T-cell (primary cell): ENCODE results near the gene SPTLC1. TPM values are rescaled to one million over a fixed set of nuclear protein-coding genes. Genes with fewer than 3 reads are reported as not detected.
"Not testable (repeated sequence)": the region's sequence is repeated elsewhere in the genome, so short reads cannot be mapped to it uniquely, and the experiment has no call there.

Experiments
- ATAC-seq, 4 experiments: fragments of 200-7000 bp in 3 of 4; fragments of 150-1000 bp in 1 of 4; cut with Tn5 transposase; replicated peaks in 1 of 4; 1 replicate in 3 of 4; 2 replicates in 1 of 4; pipeline ENCODE4 v1.10.0; 2021; ENCODE audit warnings: moderate library complexity in 3 of 4, mild to moderate bottlenecking in 2 of 4, moderate number of reproducible peaks in 1 of 4
- CTCF ChIA-PET, 2 donors: fragments of 300-600 bp; sonication (Branson Sonifier 250); formaldehyde crosslinking; loops; one replicate each; lab custom pipeline; 2022; ENCODE audit warnings: antibody characterized with exemption in 2 of 2; lab: Charles Lee
- POLR2A ChIA-PET, 2 donors: fragments of 300-600 bp; sonication (Branson Sonifier 250); formaldehyde crosslinking; loops; one replicate each; lab custom pipeline; 2022; ENCODE audit warnings: antibody characterized with exemption in 2 of 2; lab: Charles Lee
- DNase-seq, 35 experiments: peaks; one replicate each; pipeline versions ENCODE4 v3.0.0 to v3.0.0-alpha.2; 2013 to 2023
- H3K27ac ChIP-seq: one replicate; pipeline ENCODE4 v1.5.1; 2013; ENCODE audit warnings: low read length
- H3K27me3 ChIP-seq, 2 experiments: replicated peaks in 1 of 2; 1 replicate in 1 of 2; 2 replicates in 1 of 2; pipeline versions ENCODE4 v1.6.1 to v1.7.0; 2013; ENCODE audit warnings: low read length in 1 of 2, mixed read lengths in 1 of 2; ENCODE audit not compliant: control insufficient read depth in 2 of 2, insufficient read depth in 2 of 2; ENCODE audit errors: extremely low read depth in 1 of 2
- H3K36me3 ChIP-seq, 2 donors: 1 replicate in 1 of 2; 2 replicates in 1 of 2; pipeline versions ENCODE4 v1.6.1 to v1.7.0; 2013; ENCODE audit warnings: low read length in 1 of 2; ENCODE audit not compliant: control insufficient read depth in 2 of 2, insufficient read depth in 1 of 2; ENCODE audit errors: extremely low read depth in 1 of 2
- H3K4me1 ChIP-seq, 2 experiments: 1 replicate in 1 of 2; 2 replicates in 1 of 2; pipeline versions ENCODE4 v1.6.1 to v1.7.0; 2013; ENCODE audit warnings: low read length in 2 of 2, mixed read lengths in 1 of 2; ENCODE audit not compliant: insufficient read depth in 2 of 2, control insufficient read depth in 1 of 2; ENCODE audit errors: extremely low read depth in 1 of 2
- H3K4me3 ChIP-seq, 2 donors: 1 replicate in 1 of 2; 2 replicates in 1 of 2; pipeline versions ENCODE4 v1.5.1 to v1.7.0; 2013; ENCODE audit warnings: mild to moderate bottlenecking in 2 of 2, low read length in 1 of 2, moderate library complexity in 1 of 2; ENCODE audit not compliant: control insufficient read depth in 1 of 2; ENCODE audit errors: extremely low read depth in 1 of 2
- H3K9me3 ChIP-seq: 2 replicates; pipeline ENCODE4 v1.7.0; 2013
- H3K27ac Mint-ChIP-seq, 2 donors: one replicate each; pipeline ENCODE4 v1.8.0; 2020 to 2021; ENCODE audit warnings: mild to moderate bottlenecking in 2 of 2, mixed read lengths in 2 of 2
- H3K27me3 Mint-ChIP-seq, 2 donors: one replicate each; pipeline ENCODE4 v1.8.0; 2021 to 2022; ENCODE audit warnings: mixed read lengths in 2 of 2
- H3K36me3 Mint-ChIP-seq: one replicate; pipeline ENCODE4 v1.8.0; 2021; ENCODE audit warnings: mixed read lengths
- H3K4me1 Mint-ChIP-seq, 3 donors: one replicate each; pipeline ENCODE4 v1.8.0; 2020 to 2022; ENCODE audit warnings: mixed read lengths in 3 of 3, mild to moderate bottlenecking in 1 of 3
- H3K4me3 Mint-ChIP-seq, 3 donors: one replicate each; pipeline ENCODE4 v1.8.0; 2020 to 2022; ENCODE audit warnings: mild to moderate bottlenecking in 3 of 3, mixed read lengths in 3 of 3, moderate library complexity in 3 of 3
- H3K9me3 Mint-ChIP-seq, 3 donors: one replicate each; pipeline ENCODE4 v1.8.0; 2020 to 2022; ENCODE audit warnings: mixed read lengths in 3 of 3
- WGBS: methylation state at CpG from one replicate; pipeline ENCODE4 v1.1.5; 2013; ENCODE audit warnings: missing lambda C conversion rate; ENCODE audit not compliant: insufficient coverage; 5-methylcytosine and 5-hydroxymethylcytosine counted together
- total RNA-seq, 35 experiments: library from RNA in 6 of 35; stranded (reverse) in 6 of 35; fragments of 120-200 nt in 1 of 35; gene quantifications; one replicate each; pipeline versions ENCODE4 v1.2.1 to v1.2.4 and lab custom pipeline; 2013 to 2026

SPTLC1 gene
- total RNA-seq, 5 donors from 2014 or later (not counting 1 experiment from before 2014, with no cell fraction given), result 40.5 to 51.1 (median 46.1) TPM

DNA sequence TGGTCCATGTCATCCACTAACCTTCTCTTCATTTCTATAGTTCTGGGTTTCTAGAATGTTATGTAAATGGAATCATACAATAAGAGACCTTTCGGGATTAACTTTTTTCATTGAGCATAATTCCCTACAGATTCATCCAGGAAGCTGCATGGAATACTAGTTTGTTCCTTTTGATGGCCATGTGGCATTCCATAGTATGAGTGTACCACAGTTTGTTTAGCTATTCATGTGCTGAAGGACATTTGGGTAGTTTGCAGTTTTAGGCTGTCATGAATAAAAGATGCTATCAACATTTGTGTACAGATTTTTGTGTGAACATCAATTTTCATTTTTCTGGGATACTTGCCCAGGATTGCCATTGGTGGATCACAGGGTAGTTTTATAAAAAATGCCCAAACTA is 6.8 kb upstream of the SPTLC1 start:
- Histone ChIP-seq H3K27me3 (peaks cover 2 to 7% of the 10 kb centered on the region in 2 experiments), H3K4me1 (no peaks in the 10 kb centered on the region), H3K9me3 (no peaks in the 10 kb centered on the region), H3K27ac (no peak overlapping the region), H3K4me3 (no peak overlapping the region), H3K36me3 (no peaks in the 10 kb centered on the region)
- no peaks in the 10 kb centered on the region for H3K36me3 Mint-ChIP-seq
- no peak for DNase-seq
- no peak for ATAC-seq
- no peaks in the 10 kb centered on the region for H3K4me1 Mint-ChIP-seq
- ChIA-PET POLR2A (no interaction called here), CTCF (interaction anchor here in 1 of 2 donors (0.6 kb wide), 1 partner anchor 17 kb away, joined by 3 read pairs; no protein-coding TSS in a partner anchor)
- WGBS, result no CpG with 5 or more reads among the region's 1 CpG
- no peak overlapping the region for H3K27ac Mint-ChIP-seq
- H3K4me3 Mint-ChIP-seq, result no peak overlapping the region
- H3K27me3 Mint-ChIP-seq, result peaks cover 0 to 8% of the 10 kb centered on the region in 2 donors
- no peaks in the 10 kb centered on the region for H3K9me3 Mint-ChIP-seq

DNA sequence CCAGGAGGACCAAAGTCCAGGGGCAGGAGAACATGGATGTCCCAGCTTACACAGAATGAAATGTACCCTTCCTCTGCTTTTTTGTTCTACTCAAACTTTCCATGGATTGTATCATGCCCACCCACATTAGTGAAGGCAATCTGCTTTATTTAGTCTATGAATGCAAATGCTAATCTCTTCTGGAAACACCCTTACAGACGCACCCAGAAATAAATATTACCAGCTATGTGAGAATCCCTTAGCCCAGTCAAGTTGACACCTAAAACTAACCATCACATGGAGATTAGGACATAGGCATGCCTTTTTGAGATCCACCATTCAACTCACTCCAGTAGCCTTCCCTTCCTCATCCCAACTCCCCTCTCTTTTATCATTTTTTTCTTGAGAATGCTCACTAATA is 6.1 kb upstream of the SPTLC1 start:
- CTCF ChIA-PET, result no interaction called here
- H3K36me3 ChIP-seq, result no peaks in the 10 kb centered on the region
- H3K36me3 Mint-ChIP-seq, result no peaks in the 10 kb centered on the region

DNA sequence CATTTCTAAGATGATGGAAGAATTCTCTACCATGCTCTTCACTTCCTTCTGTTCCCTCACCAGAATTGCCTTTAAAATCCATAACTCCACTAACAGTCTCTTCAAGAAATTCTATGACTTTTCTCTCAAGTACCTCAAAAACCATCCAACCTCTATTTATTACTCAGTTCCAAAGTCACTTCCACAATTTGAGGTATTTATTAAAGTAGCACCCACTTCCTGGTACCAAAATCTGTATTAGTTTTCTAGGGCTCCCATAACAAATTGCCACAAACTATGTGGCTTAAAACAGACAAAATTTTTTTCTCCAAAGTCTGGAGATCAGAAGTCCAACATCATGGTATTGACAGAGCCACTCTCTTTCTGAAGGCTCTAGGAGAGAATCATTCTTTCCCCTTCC is 4.9 kb upstream of the SPTLC1 start:
- Mint-ChIP-seq H3K27me3 (peaks cover 0 to 8% of the 10 kb centered on the region in 2 donors), H3K9me3 (no peaks in the 10 kb centered on the region), H3K27ac (no peak overlapping the region), H3K36me3 (no peaks in the 10 kb centered on the region), H3K4me3 (no peak overlapping the region), H3K4me1 (peaks cover 6 to 14% (median 10%) of the 10 kb centered on the region in 3 donors)
- no peak overlapping the region for H3K4me3 ChIP-seq
- no peaks in the 10 kb centered on the region for H3K36me3 ChIP-seq
- DNase-seq (no peak), ATAC-seq (no peak)
- no peak overlapping the region for H3K27ac ChIP-seq
- peaks cover 3 to 4% of the 10 kb centered on the region in 2 experiments for H3K4me1 ChIP-seq
- CTCF ChIA-PET, result no interaction called here
- POLR2A ChIA-PET, result no interaction called here
- H3K9me3 ChIP-seq, result no peaks in the 10 kb centered on the region
- peaks cover 2 to 7% of the 10 kb centered on the region in 2 experiments for H3K27me3 ChIP-seq

More for the DNA sequence above, 6.1 kb upstream of the SPTLC1 start:
- Histone ChIP-seq H3K4me1 (no peaks in the 10 kb centered on the region), H3K27me3 (peaks cover 2 to 7% of the 10 kb centered on the region in 2 experiments), H3K27ac (no peak overlapping the region), H3K4me3 (no peak overlapping the region), H3K9me3 (no peaks in the 10 kb centered on the region)
- POLR2A ChIA-PET, result no interaction called here
- no peak for ATAC-seq
- no CpG with 5 or more reads among the region's 1 CpG for WGBS
- H3K27me3 Mint-ChIP-seq, result peaks cover 0 to 8% of the 10 kb centered on the region in 2 donors
- no peak overlapping the region for H3K4me3 Mint-ChIP-seq
- H3K27ac Mint-ChIP-seq, result no peak overlapping the region
- no peaks in the 10 kb centered on the region for H3K9me3 Mint-ChIP-seq
- peaks cover 0 to 3% (median 3%) of the 10 kb centered on the region in 3 donors for H3K4me1 Mint-ChIP-seq
- DNase-seq, result no peak

DNA sequence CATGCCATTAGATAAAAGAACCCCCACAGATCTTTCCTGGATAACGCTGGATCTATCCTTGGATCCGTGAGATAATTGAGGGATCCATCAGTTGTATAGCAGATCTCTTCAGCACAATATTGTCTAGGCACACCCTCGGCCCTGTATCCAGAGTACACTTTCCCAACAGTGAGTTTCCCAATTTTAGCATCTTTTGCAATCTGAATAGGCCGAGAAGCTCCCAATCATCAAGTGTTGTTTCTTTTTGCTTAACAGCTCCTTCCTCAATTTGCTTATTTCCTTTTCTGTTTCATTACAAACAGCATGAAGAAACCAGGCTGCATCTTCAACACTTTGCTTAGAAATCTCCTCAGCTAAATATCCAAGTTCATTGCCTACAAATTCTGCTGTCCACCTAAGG is 4.4 kb upstream of the SPTLC1 start:
- no peaks in the 10 kb centered on the region for H3K9me3 ChIP-seq
- Mint-ChIP-seq H3K4me3 (no peak overlapping the region), H3K36me3 (no peaks in the 10 kb centered on the region), H3K27me3 (peaks cover 0 to 8% of the 10 kb centered on the region in 2 donors), H3K9me3 (no peaks in the 10 kb centered on the region), H3K4me1 (peaks cover 8 to 16% (median 12%) of the 10 kb centered on the region in 3 donors), H3K27ac (no peak overlapping the region)
- ATAC-seq (no peak), DNase-seq (no peak)
- H3K4me3 ChIP-seq, result no peak overlapping the region
- no peaks in the 10 kb centered on the region for H3K36me3 ChIP-seq
- POLR2A ChIA-PET, result no interaction called here
- no peak overlapping the region for H3K27ac ChIP-seq
- CTCF ChIA-PET, result interaction anchor here in 1 of 2 donors (0.7 kb wide), 1 partner anchor 20 kb away, joined by 3 read pairs; no protein-coding TSS in a partner anchor
- H3K27me3 ChIP-seq, result peaks cover 2 to 7% of the 10 kb centered on the region in 2 experiments
- WGBS, result 53% methylated on average over 3 of the region's 4 CpGs
- peaks cover 4% of the 10 kb centered on the region in 2 experiments for H3K4me1 ChIP-seq

DNA sequence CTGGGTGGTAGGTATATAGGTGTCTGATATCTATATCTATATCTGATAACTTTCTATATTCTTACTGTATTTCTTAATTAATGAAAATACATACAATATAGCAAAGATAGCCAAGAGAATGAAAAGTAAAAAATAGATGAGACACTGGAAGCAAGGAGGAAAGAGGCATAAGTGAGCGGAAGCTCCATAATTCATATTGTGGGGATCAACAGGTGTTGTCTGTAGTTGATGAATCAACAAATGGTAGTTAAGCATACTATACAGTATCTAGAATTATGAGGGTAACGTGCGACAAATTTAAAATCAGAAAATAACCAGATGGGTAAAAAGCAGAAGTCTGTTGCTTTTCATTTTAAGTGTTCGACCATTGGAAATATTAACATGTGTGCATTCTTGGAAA is 7.1 kb downstream of the SPTLC1 start:
- no peak for ATAC-seq
- peaks cover 58% of the 10 kb centered on the region for H3K36me3 Mint-ChIP-seq
- Histone ChIP-seq H3K36me3 (peaks cover 5 to 27% of the 10 kb centered on the region in 2 donors), H3K9me3 (no peaks in the 10 kb centered on the region), H3K27me3 (no peaks in the 10 kb centered on the region), H3K4me1 (no peaks in the 10 kb centered on the region), H3K4me3 (no peak overlapping the region), H3K27ac (no peak overlapping the region)
- no peaks in the 10 kb centered on the region for H3K9me3 Mint-ChIP-seq
- no peak overlapping the region for H3K4me3 Mint-ChIP-seq
- peaks cover 28 to 34% (median 34%) of the 10 kb centered on the region in 3 donors for H3K4me1 Mint-ChIP-seq
- no peak for DNase-seq
- ChIA-PET POLR2A (no interaction called here), CTCF (no interaction called here)
- no peak overlapping the region for H3K27ac Mint-ChIP-seq
- H3K27me3 Mint-ChIP-seq, result no peaks in the 10 kb centered on the region
- no CpG with 5 or more reads among the region's 4 CpGs for WGBS

DNA sequence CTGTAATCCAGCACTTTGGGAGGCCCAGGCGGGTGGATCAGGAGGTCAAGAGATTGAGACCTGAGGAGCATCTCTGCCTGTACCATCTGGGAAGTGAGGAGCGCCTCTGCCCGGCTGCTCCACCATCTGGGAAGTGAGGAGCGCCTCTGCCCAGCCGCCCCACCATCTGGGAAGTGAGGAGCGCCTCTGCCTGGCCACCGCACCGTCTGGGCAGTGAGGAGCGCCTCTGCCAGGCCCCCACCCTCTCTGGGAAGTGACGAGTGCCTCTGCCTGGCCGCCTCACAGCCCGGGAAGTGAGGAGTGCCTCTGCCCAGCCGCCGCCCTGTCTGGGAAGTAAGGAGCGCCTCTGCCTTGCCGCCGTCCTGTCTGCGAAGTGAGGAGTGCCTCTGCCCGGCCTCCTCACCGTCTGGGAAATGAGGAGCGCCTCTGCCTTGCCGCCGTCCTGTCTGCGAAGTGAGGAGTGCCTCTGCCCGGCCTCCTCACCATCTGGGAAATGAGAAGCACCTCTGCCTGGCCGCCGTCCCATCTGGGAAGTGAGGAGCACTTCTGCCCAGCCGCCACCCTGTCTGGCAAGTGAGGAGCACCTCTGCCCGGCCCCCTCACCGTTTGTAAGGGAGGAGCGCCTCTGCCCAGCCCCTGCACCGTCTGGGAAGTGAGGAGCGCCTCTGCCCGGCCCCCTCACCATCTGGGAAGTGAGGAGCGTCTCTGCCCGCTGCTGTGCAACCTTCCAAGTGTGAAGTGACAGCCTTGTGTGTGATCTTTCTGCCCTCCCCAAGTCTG is 9.6 kb downstream of the SPTLC1 start:
- H3K36me3 ChIP-seq, H3K4me1 ChIP-seq, ATAC-seq, H3K4me3 ChIP-seq, H3K4me3 Mint-ChIP-seq, H3K27me3 Mint-ChIP-seq, H3K9me3 ChIP-seq, POLR2A ChIA-PET, H3K27ac ChIP-seq, H3K27ac Mint-ChIP-seq, CTCF ChIA-PET, DNase-seq, H3K27me3 ChIP-seq: not testable (repeated sequence)
- Mint-ChIP-seq H3K36me3 (peaks cover 61% of the 10 kb centered on the region), H3K4me1 (peaks cover 20 to 31% (median 27%) of the 10 kb centered on the region in 3 donors), H3K9me3 (peaks cover 0 to 11% (median 0%) of the 10 kb centered on the region in 3 donors)
- 98% methylated on average over 21 of the region's 36 CpGs for WGBS
